GM19099 (cell line): ENCODE measurements around the gene PAF1.

Experiments
- POLR2A ChIP-seq: IDR thresholded peaks from 3 replicates; pipeline ENCODE4 v1.6.1; 2011; ENCODE audit warnings: low read depth; ENCODE audit not compliant: insufficient read length; ENCODE audit errors: extremely low read depth

The PAF1 gene

DNA sequence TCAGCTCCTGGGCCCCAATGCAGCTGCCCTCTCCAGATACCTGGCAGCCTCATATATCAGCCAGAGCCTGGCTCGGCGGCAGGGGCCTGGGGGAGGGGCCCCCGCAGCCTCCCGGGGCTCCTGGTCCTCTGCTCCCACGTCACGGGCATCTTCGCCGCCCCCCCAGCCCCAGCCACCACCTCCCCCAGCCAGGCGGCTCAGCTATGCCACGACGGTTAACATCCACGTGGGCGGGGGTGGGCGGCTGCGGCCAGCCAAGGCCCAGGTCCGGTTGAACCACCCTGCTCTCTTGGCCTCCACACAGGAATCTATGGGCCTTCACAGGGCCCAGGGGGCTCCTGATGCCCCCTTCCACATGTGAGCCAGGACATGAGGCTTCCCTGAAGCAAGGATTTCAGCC lies 34.0 kb upstream of the PAF1 start:
- TF ChIP-seq POLR2A = no peak

DNA sequence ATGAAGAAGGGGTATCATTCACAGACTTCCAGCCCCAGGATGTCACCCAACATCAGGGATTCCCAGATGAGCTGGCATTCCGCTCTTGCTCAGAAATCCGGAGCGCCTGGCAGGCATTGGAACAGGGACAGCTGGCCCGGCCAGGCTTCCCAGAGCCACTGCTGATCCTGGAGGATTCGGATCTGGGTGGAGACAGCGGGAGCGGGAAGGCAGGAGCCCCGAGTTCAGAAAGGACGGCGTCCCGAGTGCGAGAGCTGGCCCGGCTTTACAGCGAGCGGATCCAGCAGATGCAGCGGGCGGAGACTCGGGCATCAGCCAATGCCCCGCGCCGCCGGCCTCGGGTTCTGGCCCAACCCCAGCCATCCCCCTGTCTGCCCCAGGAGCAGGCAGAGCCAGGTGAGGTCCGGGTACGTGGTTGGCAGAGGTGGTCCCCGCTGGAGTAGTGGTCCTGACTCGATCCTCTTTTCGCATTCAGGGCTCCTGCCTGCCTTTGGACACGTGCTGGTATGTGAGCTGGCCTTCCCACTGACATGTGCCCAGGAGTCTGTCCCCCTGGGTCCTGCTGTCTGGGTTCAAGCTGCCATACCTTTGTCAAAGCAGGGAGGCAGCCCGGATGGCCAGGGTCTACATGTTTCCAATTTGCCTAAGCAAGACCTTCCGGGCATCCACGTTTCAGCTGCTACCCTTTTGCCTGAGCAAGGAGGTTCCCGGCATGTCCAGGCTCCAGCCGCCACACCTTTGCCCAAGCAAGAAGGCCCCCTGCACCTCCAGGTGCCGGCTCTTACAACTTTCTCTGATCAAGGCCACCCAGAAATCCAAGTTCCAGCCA lies 32.6 kb upstream of the PAF1 start:
- no peak for TF ChIP-seq POLR2A

DNA sequence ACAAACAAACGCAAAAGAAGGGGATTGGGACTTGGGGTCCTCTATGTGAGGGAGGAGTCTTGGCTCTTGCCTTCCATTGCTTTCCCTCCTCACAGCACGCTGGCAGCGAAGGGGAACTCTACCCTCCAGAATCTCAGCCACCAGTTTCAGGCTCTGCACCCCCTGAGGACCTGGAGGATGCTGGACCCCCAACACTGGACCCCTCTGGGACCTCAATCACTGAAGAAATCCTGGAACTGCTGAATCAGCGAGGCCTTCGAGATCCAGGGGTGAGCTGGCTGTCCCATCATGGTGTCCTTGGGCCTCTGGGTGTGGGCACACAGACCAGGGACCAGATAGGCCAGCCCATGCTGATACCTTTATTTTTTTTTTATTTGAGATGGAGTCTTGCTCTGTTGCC lies 31.1 kb upstream of the PAF1 start:
- no peak for TF ChIP-seq POLR2A

DNA sequence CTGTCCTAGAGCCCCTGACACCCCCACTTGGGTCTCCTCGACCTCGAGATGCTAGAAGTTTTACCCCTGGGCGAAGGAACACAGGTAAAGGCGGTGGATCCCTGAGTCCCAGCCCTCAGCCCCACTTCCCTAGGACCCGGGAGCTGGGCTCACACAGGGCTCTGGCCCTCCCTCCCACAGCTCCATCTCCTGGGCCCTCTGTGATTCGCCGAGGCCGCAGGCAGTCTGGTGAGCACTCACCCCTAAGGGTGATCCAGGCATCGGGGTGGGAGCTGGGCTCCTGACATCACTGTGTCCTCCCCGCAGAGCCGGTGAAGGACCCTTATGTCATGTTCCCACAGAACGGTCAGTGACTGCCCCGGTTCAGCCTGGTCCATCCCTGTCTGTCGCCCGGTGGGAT lies 29.9 kb upstream of the PAF1 start:
- no peak for TF ChIP-seq POLR2A

DNA sequence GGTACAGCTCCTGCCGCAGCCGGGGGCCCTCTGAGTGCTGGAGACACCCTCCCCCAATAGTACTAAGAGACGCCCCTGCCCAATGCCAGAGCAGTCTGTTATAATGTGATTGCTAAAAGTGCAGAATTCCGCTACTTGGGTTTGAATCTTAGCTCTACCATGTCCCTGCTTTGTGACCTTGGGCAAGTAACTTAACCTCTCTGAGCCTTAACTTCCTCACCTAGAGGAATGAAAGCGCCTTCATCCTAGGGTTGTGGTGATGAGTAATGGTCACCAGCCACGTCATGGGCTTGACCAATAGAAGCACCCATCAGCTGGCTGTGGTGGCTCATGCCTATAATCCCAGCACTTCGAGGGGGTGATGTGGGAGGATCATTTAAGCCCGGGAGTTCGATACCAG lies 28.1 kb upstream of the PAF1 start:
- TF ChIP-seq POLR2A = no peak

DNA sequence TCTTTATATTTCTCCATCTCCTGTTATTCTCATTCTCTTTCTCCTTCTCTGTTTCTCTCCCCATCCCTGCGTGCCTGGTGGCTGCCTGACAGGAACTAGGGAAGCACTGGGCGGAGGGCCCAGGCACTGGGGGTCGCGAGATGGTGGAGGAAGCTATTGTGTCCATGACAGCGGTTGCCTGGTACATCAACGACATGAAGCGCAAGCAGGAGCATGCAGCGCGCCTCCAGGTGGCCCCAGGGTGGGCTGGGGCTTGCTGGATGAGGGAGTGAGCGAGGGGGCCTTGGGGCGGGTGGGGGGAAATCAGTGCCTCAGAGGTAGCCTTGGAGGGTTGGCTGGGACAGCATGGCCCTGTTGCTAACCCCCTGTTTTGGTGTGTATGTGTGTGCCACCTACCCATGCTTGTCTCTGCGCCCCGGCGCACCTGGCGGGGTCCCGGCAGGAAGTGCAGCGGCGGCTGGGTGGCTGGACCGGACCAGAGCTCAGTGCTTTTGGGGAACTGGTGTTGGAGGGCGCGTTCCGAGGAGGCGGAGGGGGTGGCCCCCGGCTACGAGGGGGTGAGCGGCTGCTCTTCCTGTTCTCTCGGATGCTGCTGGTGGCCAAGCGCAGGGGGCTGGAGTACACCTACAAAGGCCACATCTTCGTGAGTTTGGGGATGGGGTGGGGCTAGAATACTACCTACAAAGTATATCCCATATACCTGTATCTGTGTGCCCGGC lies 26.7 kb upstream of the PAF1 start:
- TF ChIP-seq POLR2A = no peak

DNA sequence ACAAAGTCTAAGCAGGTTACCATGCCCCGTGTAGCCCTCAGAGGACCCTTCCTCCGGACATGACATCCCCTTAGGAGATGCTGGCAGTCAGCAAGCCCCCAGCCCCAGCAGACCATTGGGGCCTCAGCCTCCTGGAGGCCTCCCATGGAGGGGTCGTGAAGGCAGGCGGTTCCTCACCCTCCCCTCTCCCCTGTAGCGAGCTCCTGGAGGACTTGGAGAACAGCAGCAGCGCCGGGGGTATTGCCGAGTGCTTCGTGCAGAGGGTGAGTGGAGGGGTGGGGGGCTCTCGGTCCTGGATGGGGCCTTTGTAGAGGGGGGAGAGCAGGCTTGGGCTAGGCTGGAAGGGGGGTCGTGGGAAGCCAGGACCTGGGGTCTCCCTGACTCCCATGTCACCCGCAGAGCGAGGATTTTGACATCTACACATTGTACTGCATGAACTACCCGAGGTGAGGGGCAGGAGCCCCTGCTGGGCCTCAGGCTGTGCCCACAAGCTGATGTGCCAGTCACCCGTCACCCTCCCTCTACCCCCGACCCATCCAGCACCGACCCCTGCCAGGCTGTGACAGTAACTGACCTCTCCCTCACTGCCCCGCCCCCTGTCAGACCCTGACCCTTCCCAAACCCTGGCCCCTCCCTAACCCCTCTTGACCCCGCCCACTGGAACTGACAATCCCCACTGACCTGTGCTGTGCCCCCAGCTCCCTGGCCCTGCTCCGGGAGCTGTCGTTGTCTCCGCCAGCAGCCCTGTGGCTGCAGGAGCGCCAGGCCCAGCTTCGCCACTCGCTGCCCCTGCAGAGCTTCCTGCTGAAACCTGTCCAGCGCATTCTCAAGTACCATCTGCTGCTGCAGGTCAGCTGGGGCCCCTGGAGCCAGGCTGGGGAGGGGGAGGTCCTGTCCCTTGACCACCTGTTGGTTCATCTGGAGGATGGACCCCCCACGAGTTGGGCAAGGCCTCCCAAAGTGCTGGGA lies 25.5 kb upstream of the PAF1 start:
- TF ChIP-seq POLR2A = no peak

DNA sequence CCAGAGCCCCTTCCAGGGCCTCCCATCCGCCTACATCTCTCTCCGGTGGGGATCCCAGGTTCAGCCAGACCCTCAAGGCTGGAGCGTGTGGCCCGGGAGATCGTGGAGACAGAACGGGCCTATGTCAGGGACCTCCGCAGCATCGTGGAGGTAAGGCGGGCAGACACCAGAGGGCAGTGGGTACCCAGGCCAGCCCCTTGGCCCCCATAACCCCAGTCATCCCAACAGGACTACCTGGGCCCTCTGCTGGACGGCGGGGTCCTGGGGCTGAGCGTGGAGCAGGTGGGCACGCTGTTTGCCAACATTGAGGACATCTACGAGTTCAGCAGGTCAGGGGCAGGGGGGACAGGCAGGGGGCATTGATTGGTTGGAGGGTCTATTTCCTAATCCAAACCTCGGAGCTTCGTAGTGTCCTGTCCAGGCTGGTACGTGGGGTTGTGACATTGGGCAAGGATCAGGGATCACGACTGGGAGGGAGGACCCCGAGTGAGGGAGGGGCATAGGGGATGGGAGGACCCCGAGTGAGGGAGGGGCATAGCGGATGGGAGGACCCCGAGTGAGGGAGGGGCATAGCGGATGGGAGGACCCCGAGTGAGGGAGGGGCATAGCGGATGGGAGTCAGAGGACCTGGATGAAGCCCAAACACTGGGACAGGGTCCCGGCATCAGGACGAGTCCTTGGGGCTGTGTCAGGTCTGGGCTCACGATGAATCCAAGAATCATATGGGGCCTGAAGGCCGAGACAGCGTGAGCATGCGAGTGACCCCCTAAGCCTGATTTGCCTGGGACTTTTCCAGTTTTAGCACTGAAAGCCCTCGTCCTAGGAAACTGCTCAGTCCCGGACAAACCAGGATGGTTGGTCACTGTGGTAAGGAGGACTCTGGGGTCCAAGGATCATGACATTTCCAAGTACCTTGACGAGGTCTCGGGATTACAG lies 24.5 kb upstream of the PAF1 start:
- no peak for TF ChIP-seq POLR2A

DNA sequence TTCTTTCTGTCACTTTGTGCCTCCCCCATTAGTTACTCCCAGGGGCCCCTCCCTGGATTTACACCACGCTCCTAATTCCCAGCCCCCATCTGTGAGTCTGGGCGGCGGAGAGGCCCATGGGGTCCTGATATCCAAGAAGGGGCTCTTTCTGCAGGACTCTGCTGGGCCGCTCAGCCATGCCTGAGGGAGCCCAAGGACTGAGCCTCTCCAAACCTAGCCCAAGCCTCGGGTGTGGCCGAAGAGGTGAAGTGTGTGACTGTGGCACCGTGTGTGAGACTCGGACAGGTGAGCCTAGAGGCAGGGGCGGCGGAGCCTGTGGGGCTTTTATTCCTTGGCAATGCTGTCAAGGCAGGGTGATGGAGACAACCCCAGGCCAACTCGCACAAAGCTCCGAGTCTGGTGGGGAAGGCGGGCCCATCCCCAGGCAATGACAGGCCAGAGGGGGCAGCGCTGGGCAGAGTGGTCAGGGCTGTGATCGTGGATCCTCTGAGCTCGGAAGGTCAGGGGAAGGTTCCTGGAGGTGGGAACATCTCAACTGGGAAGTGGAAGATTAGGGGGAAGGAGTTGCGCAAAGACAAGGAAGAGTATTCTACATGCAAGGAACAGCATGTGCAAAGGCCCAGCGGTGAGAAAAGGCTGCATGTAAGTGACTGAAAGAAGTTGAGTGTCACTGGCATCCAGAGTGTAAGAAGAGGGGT lies 23.2 kb upstream of the PAF1 start:
- no peak for TF ChIP-seq POLR2A

DNA sequence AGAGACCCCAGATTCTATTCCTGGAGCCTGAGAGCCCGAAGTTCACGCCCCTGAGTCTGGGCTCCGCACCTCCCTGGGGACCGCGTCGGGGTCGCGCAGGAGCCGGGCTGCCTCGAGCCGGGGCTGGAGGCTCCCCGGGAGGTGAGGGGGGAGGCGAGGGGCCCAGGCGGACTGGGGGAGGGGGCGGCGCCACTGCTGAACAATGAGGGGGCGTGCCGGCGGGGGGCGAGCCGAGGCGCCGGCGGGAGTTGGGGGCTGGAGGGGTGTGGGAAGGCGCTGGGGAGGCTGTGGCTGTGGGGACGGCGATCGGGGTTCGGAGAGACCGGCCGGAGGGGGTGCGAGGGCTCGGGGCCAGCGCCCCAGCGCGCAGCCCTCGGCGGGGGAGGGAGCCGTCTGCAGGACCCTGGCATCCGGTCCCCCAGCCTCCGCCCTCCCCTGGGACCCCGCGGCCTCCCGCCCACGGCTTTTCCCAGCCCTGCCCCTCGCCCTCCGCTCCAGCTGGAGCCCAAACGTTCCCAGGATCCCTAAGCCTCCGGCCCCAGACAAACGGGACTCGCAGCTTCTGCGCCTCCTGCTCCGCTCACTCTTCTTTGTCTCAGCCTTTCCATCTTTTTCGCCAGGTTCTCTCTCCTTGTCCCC lies 22.5 kb upstream of the PAF1 start:
- no peak for TF ChIP-seq POLR2A

DNA sequence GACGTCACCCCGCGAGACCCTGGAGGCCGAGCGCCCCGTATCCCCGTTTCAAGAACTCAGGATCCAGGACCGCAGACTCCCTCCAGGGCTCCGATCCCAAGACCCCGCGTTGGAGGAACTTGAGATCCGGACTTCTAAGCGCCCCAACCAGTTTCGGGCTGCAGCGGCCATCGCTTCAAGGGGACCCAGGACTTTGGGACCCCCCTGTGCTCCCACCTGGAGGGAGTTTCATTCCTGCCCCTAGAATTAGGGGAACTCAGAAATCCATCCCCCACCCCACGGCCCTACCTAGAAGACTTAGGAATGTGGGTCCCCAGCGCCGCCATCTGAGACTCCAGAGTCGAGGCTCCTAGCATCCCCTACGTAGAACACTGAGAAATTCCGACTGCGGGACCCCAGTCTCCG lies 22.0 kb upstream of the PAF1 start:
- no peak for TF ChIP-seq POLR2A

DNA sequence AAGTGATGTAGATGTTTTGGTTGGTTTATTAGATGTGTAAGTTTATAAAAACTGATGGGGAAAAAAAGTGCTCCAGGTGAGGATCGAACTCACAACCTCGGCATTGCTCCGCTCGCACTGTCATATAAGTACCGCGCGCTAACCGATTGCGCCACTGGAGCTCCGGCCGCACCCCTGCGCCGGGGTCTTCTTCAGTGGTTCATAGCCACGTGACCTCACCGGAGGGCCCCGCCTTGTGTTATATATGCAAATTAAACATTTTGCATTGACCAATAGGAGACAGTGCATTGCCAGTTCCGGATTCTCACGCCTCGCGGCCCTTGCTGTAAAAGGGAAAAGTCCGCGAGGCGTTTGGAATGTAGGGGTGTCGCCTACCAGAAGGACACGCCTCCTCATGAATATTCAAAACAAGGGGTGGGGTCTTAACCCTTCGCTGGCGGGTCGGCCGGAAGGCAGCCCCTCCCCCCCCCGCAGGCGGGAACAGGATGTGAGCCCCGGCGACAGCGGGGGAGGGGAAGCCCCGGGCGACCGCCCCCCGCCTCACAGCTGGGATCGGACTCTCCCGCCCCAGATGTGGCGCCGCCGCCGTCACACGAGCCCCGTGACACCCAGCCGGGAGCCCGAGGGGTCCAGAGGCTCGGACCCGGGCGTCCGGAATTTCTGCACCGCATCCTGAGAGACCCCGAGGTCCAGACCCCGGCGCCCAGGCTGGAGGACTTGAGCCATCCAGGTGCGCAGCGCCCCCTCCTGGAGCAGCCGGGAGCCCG lies 21.4 kb upstream of the PAF1 start, which contains the start of gene PLEKHG2:
Gene PLEKHG2, plus strand, starts transcription at position 570 of the 767 bp plus-strand sequence. CDS start 1,418 bp downstream, outside the sequence.
- TF ChIP-seq POLR2A = peak; percentile 91
